Hippocampal formation (tissue), 2 donors: Measurements from ENCODE around the gene COPG2.

Experiments
- DNase-seq, 2 donors: peaks; one replicate each; lab custom pipeline; 2025; lab: John Stamatoyannopoulos, UW

COPG2 gene

GRCh38 chr7:130475776-130476175, 192.8 kb downstream of the COPG2 start:
- DNase-seq = no peak

- no peak for DNase-seq
These were observed 194.7 kb downstream of the COPG2 start for GRCh38 chr7:130473876-130474275.

DNA sequence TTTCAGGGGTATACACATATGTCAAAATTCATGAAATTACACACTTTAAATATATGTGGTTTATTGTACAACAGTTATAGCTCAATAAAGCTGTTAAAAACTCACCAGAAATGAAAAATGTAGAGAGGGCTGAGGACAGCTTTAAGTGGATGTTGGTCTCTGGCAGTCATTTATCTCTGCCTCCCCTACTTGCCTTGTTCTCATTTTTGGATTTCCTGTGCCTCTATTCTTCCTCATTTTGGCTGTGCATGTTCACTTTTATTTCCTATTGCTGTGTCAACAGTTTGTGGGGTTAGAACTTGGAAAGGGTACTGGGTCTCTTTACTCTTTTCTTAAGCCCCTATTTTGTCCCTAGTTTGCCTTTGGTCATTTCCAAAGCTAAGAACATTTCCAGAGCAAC, 195.3 kb downstream of the COPG2 start:
- DNase-seq = no peak

DNA sequence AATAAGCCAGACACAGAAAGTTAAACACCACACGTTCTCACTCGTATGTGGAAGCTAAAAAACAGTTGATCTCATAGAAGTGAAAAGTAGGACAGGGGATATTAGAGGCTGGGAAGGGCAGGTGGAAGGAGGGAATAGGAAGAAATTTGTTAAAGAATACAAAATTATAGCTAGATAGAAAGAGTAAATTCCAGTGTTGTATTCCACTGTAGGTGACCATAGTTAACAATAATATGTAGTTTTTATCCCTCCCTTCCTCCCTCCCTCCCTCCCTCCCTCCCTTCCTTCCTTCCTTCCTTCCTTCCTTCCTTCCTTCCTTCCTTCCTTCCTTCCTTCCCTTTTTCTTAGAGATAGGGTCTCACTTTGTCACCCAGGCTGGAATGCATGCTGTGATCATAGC, 196.6 kb downstream of the COPG2 start:
- DNase-seq = no peak

DNA sequence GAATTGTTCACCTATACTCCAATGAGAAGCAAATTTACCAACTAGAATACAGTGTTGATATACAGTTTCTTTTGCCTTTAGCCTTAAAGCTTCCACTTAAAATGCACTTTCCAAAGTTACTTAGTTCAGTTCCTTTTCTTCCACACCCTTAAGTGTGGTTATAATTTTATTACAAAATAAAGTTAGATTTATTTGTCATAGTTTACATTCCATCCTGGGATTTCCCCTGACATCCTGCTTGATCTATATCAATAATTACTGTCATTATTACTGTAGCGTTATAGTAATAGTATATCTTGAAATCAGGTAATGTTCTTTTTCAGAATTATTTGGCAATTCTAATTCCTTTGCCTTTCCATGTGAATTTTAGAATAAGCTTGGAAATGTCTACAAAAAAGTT, 199.9 kb downstream of the COPG2 start:
- DNase-seq = no peak

- no peak for DNase-seq
These were observed 204.8 kb downstream of the COPG2 start for GRCh38 chr7:130463553-130464434.

- DNase-seq = no peak
These were observed 207.3 kb downstream of the COPG2 start for GRCh38 chr7:130461272-130461671.

DNA sequence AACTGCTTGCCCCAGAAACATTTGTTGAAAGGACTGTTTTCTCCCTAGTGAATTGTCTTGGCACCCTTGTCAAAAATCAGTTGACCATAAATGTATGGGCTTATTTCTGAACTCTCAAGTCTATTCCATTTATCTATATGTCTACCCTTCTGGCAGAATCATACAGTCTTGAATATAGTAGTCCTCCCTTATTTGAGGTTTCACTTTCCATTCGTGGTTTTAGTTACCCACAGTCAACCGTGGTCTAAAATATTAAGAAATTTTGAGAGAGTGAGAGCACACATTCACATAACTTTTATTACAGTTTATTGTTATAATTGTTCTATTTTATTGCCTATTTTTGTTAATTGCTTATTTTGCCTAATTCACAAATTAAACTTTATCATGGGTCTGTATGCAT, 210.3 kb downstream of the COPG2 start:
- no peak for DNase-seq
